ENCODE results near the gene MRPS24.

DNA sequence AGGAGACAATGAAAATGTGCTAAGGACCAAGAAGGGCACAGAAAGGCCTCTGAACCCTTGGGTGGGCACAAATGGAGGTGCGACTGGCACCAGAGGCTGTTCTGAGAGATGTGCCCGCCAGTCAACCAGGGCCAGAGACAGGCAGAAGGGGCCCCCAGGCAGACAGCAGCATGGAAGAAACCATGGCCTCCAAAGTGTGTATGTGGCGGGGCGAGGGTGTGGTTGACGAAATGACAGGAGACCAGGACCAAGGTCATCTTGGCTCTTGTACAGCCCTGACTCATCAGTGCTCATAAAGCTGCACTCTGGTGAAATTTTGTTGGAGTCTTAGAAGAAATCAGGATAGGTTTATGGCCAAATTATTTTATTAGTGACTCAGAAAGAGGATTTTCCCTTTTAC is 4.0 kb upstream of the MRPS24 start:
- TF ChIP-seq, protein P1, sequence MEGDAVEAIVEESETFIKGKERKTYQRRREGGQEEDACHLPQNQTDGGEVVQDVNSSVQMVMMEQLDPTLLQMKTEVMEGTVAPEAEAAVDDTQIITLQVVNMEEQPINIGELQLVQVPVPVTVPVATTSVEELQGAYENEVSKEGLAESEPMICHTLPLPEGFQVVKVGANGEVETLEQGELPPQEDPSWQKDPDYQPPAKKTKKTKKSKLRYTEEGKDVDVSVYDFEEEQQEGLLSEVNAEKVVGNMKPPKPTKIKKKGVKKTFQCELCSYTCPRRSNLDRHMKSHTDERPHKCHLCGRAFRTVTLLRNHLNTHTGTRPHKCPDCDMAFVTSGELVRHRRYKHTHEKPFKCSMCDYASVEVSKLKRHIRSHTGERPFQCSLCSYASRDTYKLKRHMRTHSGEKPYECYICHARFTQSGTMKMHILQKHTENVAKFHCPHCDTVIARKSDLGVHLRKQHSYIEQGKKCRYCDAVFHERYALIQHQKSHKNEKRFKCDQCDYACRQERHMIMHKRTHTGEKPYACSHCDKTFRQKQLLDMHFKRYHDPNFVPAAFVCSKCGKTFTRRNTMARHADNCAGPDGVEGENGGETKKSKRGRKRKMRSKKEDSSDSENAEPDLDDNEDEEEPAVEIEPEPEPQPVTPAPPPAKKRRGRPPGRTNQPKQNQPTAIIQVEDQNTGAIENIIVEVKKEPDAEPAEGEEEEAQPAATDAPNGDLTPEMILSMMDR (optimal IDR thresholded peaks at IDR 0.05 in 1 of 3, IDR thresholded peaks at IDR 0.05 in 1 of 3, conservative IDR thresholded peaks at IDR 0.05 in 1 of 3; ENCODE audit: extremely low read depth in 1 of 3, insufficient read depth in 2 of 3, low read length in 3 of 3) = no peak
- no peak for TF ChIP-seq EZH2 (IDR thresholded peaks at IDR 0.05; ENCODE audit: low read length)
